Neural progenitor cell (in vitro differentiated cells): ENCODE measurements around the gene DYTN. TPM values are rescaled to one million over a fixed set of nuclear protein-coding genes. Genes with fewer than 3 reads are reported as not detected.

Source experiments
- DNase-seq: peaks from one replicate; pipeline ENCODE4 v3.0.0-alpha.2; 2016; ENCODE audit warnings: low spot score
- H2AFZ ChIP-seq: fragments of 200-600 bp; sonication (generic); replicated peaks from 2 replicates; pipeline ENCODE4 v1.6.1; 2016; ENCODE audit warnings: antibody characterized with exemption
- H3F3A ChIP-seq: fragments of 200-600 bp; sonication (generic); 2 replicates; pipeline ENCODE4 v1.6.1; 2016; ENCODE audit warnings: antibody characterized with exemption, low read depth
- H3K27ac ChIP-seq: fragments of 200-600 bp; sonication (generic); 2 replicates; pipeline ENCODE4 v1.5.1; 2016; ENCODE audit warnings: mild to moderate bottlenecking
- H3K27me3 ChIP-seq: fragments of 200-600 bp; sonication (generic); 2 replicates; pipeline ENCODE4 v1.6.1; 2016; ENCODE audit warnings: mild to moderate bottlenecking, moderate library complexity
- H3K36me3 ChIP-seq: fragments of 200-600 bp; sonication (generic); 2 replicates; pipeline ENCODE4 v1.5.1; 2016
- H3K4me1 ChIP-seq: fragments of 200-600 bp; sonication (generic); 2 replicates; pipeline ENCODE4 v1.6.1; 2016; ENCODE audit warnings: mixed run types
- H3K4me2 ChIP-seq: fragments of 200-600 bp; sonication (generic); 2 replicates; pipeline ENCODE4 v1.6.1; 2016
- H3K4me3 ChIP-seq: fragments of 200-600 bp; sonication (generic); 2 replicates; pipeline ENCODE4 v1.5.1; 2016
- H3K79me2 ChIP-seq: fragments of 200-600 bp; sonication (generic); 2 replicates; pipeline ENCODE4 v1.6.1; 2016; ENCODE audit warnings: low read depth
- H3K9ac ChIP-seq: fragments of 200-600 bp; sonication (generic); 2 replicates; pipeline ENCODE4 v1.6.1; 2016
- H3K9me3 ChIP-seq: fragments of 200-600 bp; sonication (generic); 2 replicates; pipeline ENCODE4 v1.5.1; 2016; ENCODE audit warnings: low read depth
- H4K20me1 ChIP-seq: fragments of 200-600 bp; sonication (generic); 2 replicates; pipeline ENCODE4 v1.6.1; 2016; ENCODE audit warnings: low read depth
- H3K27ac Mint-ChIP-seq: 3 replicates; pipeline ENCODE4 v1.8.0; 2021; ENCODE audit warnings: mixed read lengths
- H3K27me3 Mint-ChIP-seq: 2 replicates; pipeline ENCODE4 v1.8.0; 2022; ENCODE audit warnings: low read depth, mild to moderate bottlenecking, inconsistent platforms, moderate library complexity, mixed read lengths; ENCODE audit not compliant: insufficient read depth
- H3K36me3 Mint-ChIP-seq: 3 replicates; pipeline ENCODE4 v1.8.0; 2021; ENCODE audit warnings: mixed read lengths
- H3K4me1 Mint-ChIP-seq: 3 replicates; pipeline ENCODE4 v1.8.0; 2021; ENCODE audit warnings: mixed read lengths
- H3K4me3 Mint-ChIP-seq: 3 replicates; pipeline ENCODE4 v1.8.0; 2021; ENCODE audit warnings: mild to moderate bottlenecking, moderate library complexity, mixed read lengths
- H3K9me3 Mint-ChIP-seq: 3 replicates; pipeline ENCODE4 v1.8.0; 2020; ENCODE audit warnings: mixed read lengths
- EZH2 ChIP-seq: fragments of 200-600 bp; sonication (generic); IDR thresholded peaks from 2 replicates; pipeline ENCODE4 v1.6.1; 2017; ENCODE audit warnings: antibody characterized with exemption, mild to moderate bottlenecking, moderate library complexity
- EZH2phosphoT487 ChIP-seq: fragments of 200-600 bp; sonication (generic); IDR thresholded peaks from 2 replicates; pipeline ENCODE4 v1.6.1; 2017; ENCODE audit warnings: antibody characterized with exemption
- total RNA-seq: library from RNA; depleted of rRNA; stranded (reverse); fragments of >200 nt; gene quantifications from 2 replicates; pipeline ENCODE4 v1.2.3, GENCODE V29; 2015; ENCODE audit warnings: low replicate concordance
- TF ChIP-seq, protein P1 (sequence below): fragments of 200-600 bp; sonication (generic); IDR thresholded peaks from 2 replicates; pipeline ENCODE4 v1.5.1; 2017; ENCODE audit warnings: antibody characterized with exemption, mild to moderate bottlenecking

Gene DYTN
- total RNA-seq, 1 donor from 2014 or later = not detected

DNA sequence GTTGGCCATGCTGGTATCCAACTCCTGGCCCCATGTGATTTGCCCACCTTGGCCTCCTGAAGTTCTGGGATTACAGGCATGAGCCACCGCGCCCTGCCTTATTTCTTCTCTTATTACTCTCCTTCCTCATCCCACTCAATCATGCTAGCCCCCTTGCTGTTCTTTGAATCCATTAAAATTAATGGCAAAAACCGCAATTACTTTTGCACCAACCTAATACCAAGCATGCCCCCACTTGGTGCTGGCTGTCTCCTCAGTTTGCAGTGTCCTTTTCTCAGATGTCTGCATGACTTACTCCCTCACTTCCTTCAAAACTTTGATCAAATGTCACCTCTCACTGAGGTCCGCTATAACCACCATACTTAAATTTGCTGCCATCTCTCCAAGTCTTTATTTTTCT, 34.6 kb downstream of the DYTN start:
- no peaks in the 10 kb centered on the region for H3K27me3 Mint-ChIP-seq
- no peak for DNase-seq
- H3K9me3 ChIP-seq = no peaks in the 10 kb centered on the region
- H3K9ac ChIP-seq = no peak overlapping the region
- no peaks in the 10 kb centered on the region for H3K9me3 Mint-ChIP-seq
- H3K36me3 Mint-ChIP-seq = no peaks in the 10 kb centered on the region
- no peak overlapping the region for H2AFZ ChIP-seq
- H4K20me1 ChIP-seq = no peaks in the 10 kb centered on the region
- H3K4me1 ChIP-seq = no peaks in the 10 kb centered on the region
- H3K27ac Mint-ChIP-seq = no peak overlapping the region
- H3K27me3 ChIP-seq = no peaks in the 10 kb centered on the region
- H3K36me3 ChIP-seq = no peaks in the 10 kb centered on the region
- no peak overlapping the region for H3K27ac ChIP-seq
- peaks cover 4% of the 10 kb centered on the region for H3K4me1 Mint-ChIP-seq
- H3K4me3 ChIP-seq = no peak overlapping the region
- H3K4me3 Mint-ChIP-seq = no peak overlapping the region
- H3K79me2 ChIP-seq = no peaks in the 10 kb centered on the region
- no peak overlapping the region for H3K4me2 ChIP-seq
- no peaks in the 10 kb centered on the region for H3F3A ChIP-seq
- TF ChIP-seq, protein P1, sequence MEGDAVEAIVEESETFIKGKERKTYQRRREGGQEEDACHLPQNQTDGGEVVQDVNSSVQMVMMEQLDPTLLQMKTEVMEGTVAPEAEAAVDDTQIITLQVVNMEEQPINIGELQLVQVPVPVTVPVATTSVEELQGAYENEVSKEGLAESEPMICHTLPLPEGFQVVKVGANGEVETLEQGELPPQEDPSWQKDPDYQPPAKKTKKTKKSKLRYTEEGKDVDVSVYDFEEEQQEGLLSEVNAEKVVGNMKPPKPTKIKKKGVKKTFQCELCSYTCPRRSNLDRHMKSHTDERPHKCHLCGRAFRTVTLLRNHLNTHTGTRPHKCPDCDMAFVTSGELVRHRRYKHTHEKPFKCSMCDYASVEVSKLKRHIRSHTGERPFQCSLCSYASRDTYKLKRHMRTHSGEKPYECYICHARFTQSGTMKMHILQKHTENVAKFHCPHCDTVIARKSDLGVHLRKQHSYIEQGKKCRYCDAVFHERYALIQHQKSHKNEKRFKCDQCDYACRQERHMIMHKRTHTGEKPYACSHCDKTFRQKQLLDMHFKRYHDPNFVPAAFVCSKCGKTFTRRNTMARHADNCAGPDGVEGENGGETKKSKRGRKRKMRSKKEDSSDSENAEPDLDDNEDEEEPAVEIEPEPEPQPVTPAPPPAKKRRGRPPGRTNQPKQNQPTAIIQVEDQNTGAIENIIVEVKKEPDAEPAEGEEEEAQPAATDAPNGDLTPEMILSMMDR = no peak
- TF ChIP-seq EZH2phosphoT487 = no peak
- TF ChIP-seq EZH2 = no peak

DNA sequence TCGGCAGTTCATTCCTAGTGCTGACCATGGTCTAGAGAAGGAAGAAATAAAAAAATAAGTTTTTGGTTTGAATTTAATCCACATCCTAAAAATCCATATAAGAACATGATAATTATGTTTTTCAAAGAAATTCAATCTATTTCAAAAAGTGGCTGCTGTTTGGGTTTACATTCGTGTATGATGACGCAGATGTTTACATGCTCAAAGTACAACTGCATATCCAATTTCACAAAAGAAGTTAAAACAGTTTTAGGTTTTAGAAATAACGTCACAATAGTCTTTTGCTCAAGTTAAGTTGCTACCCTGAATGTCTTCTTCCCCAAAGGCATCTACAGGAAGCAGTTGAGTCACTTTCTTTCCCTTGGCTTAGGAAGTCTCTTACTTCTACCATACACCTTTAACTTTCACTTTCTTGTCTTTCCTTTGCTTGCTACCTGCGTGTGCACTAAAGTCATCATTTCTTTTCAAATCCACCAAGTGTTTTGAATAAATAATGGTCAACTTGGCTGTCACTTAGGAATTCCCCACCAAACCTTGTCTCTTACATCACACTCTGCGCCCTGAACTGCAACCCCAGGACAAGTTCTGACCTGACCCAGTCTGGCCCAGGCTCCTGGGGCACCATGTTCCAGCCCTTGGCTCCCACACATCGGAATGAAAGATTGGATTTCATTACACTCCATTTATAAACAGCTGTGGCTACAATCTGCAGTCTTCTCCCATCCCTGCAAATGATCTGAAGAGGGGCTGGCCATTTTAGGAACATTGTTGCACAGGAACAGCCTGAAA, 47.5 kb downstream of the DYTN start:
- H3K9ac ChIP-seq = no peak overlapping the region
- H3K9me3 ChIP-seq = no peaks in the 10 kb centered on the region
- TF ChIP-seq EZH2phosphoT487 (no peak), EZH2 (no peak)
- TF ChIP-seq, protein P1 = no peak
- H4K20me1 ChIP-seq = no peaks in the 10 kb centered on the region
- H3K79me2 ChIP-seq = no peaks in the 10 kb centered on the region
- H3K27ac ChIP-seq = no peak overlapping the region
- no peaks in the 10 kb centered on the region for H3K27me3 ChIP-seq
- H3K36me3 ChIP-seq = no peaks in the 10 kb centered on the region
- Mint-ChIP-seq H3K27me3 (peaks cover 3% of the 10 kb centered on the region), H3K9me3 (no peaks in the 10 kb centered on the region), H3K36me3 (no peaks in the 10 kb centered on the region), H3K4me3 (no peak overlapping the region), H3K27ac (no peak overlapping the region), H3K4me1 (peaks cover 12% of the 10 kb centered on the region)
- H3K4me2 ChIP-seq = peak overlapping the region; percentile 14
- H3K4me1 ChIP-seq = peaks cover 27% of the 10 kb centered on the region
- DNase-seq = no peak
- H2AFZ ChIP-seq = peak overlapping the region; percentile 89
- no peaks in the 10 kb centered on the region for H3F3A ChIP-seq
- no peak overlapping the region for H3K4me3 ChIP-seq

DNA sequence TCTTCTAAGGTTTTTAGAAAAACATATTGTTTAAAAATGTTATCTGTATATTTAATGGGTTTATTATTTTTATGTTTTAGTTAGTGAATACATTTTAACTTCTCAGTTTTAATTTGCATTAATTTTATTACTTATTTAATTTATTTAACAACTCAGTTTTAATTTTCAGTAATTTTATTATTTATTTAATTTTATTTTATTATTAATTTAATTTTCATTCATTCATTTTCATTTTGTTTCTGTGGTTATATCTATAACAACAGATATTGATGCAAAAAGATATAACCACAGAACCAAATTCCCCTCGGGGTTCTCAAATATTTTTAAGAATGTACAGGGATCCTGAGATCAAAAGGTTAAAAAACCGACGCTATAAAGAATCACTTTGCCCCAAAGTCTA, 52.9 kb downstream of the DYTN start:
- H3K9ac ChIP-seq = no peak overlapping the region
- no peak overlapping the region for H3K27ac ChIP-seq
- H3K27me3 ChIP-seq = no peaks in the 10 kb centered on the region
- no peaks in the 10 kb centered on the region for H3K9me3 Mint-ChIP-seq
- no peaks in the 10 kb centered on the region for H3K36me3 ChIP-seq
- TF ChIP-seq EZH2 (no peak), EZH2phosphoT487 (no peak)
- TF ChIP-seq, protein P1 = no peak
- H3K27ac Mint-ChIP-seq = no peak overlapping the region
- no peak overlapping the region for H2AFZ ChIP-seq
- no peak overlapping the region for H3K4me2 ChIP-seq
- H3K27me3 Mint-ChIP-seq = peaks cover 3% of the 10 kb centered on the region
- H4K20me1 ChIP-seq = no peaks in the 10 kb centered on the region
- H3K4me3 ChIP-seq = no peak overlapping the region
- H3K79me2 ChIP-seq = no peaks in the 10 kb centered on the region
- H3K4me1 ChIP-seq = peaks cover 17% of the 10 kb centered on the region
- DNase-seq = no peak
- no peaks in the 10 kb centered on the region for H3K9me3 ChIP-seq
- H3K4me1 Mint-ChIP-seq = peaks cover 8% of the 10 kb centered on the region
- no peaks in the 10 kb centered on the region for H3K36me3 Mint-ChIP-seq
- no peak overlapping the region for H3K4me3 Mint-ChIP-seq
- no peaks in the 10 kb centered on the region for H3F3A ChIP-seq
